Progenitor cell of endocrine pancreas (in vitro differentiated cells): Measurements from ENCODE around the gene DDO. TPM values are rescaled to one million over a fixed set of nuclear protein-coding genes. Genes with fewer than 3 reads are reported as not detected.
A peak's percentile ranks its signal among the peaks of the same experiment; 100 is the strongest.
"Not testable (repeated sequence)": the region's sequence is repeated elsewhere in the genome, so short reads cannot be mapped to it uniquely, and the experiment has no call there.

Experiments
- DNase-seq: peaks from one replicate; pipeline ENCODE4 v3.0.0; 2021; ENCODE audit warnings: low spot score; ENCODE audit not compliant: unreplicated experiment
- H3K27ac Mint-ChIP-seq: 2 replicates; pipeline ENCODE4 v1.8.0; 2021; ENCODE audit warnings: mild to moderate bottlenecking, moderate library complexity, mixed read lengths
- H3K27me3 Mint-ChIP-seq: 2 replicates; pipeline ENCODE4 v1.8.0; 2021; ENCODE audit warnings: mixed read lengths
- H3K36me3 Mint-ChIP-seq: 2 replicates; pipeline ENCODE4 v1.8.0; 2022; ENCODE audit warnings: mixed read lengths; ENCODE audit not compliant: insufficient read depth
- H3K4me1 Mint-ChIP-seq: 2 replicates; pipeline ENCODE4 v1.8.0; 2021; ENCODE audit warnings: low read depth, mixed read lengths
- H3K4me3 Mint-ChIP-seq: 2 replicates; pipeline ENCODE4 v1.8.0; 2021; ENCODE audit warnings: low read depth, mild to moderate bottlenecking, moderate library complexity, mixed read lengths
- H3K9me3 Mint-ChIP-seq: 2 replicates; pipeline ENCODE4 v1.8.0; 2021; ENCODE audit warnings: low read depth, mixed read lengths
- total RNA-seq: library from RNA; stranded (reverse); gene quantifications from 2 replicates; pipeline ENCODE4 v1.2.1, GENCODE V29; 2021
- TF ChIP-seq, protein P1 (sequence below): fragments of 200-600 bp; sonication (generic); IDR thresholded peaks from one replicate; pipeline ENCODE4 v1.5.0; 2021; ENCODE audit warnings: antibody characterized with exemption, mild to moderate bottlenecking; ENCODE audit not compliant: unreplicated experiment

The DDO gene
- total RNA-seq, 1 donor from 2014 or later = not detected

DNA sequence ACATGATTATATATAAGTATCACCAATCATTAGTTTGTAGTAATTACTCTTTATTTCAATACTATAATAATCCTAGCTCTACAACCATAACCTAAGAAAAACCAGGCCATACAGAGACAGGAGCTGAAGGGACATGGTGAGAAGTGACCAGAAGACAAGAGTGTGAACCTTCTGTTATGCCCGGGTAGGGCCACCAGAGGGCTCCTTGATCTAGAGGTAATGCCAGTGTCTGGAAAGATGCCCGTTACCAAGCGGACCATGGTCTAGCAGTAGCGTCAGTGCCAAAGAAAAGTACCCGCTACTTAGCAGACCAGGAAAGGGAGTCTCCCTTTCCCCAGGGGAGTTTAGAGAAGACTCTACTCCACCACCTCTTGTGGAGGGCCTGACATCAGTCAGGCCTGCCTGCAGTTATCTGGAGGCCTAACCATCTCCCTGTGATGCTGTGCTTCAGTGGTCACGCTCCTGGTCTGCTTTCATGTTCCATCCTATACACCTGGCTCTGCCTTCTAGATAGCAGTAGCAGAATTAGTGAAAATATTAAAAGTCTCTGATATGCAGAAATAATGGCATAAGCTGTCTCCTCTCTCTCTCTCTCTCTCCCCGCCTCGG, 42.3 kb upstream of the DDO start:
- peaks cover 18% of the 10 kb centered on the region for H3K9me3 Mint-ChIP-seq
- H3K27me3 Mint-ChIP-seq, H3K27ac Mint-ChIP-seq, H3K4me1 Mint-ChIP-seq, H3K4me3 Mint-ChIP-seq, H3K36me3 Mint-ChIP-seq, DNase-seq: not testable (repeated sequence)
- TF ChIP-seq, protein P1, sequence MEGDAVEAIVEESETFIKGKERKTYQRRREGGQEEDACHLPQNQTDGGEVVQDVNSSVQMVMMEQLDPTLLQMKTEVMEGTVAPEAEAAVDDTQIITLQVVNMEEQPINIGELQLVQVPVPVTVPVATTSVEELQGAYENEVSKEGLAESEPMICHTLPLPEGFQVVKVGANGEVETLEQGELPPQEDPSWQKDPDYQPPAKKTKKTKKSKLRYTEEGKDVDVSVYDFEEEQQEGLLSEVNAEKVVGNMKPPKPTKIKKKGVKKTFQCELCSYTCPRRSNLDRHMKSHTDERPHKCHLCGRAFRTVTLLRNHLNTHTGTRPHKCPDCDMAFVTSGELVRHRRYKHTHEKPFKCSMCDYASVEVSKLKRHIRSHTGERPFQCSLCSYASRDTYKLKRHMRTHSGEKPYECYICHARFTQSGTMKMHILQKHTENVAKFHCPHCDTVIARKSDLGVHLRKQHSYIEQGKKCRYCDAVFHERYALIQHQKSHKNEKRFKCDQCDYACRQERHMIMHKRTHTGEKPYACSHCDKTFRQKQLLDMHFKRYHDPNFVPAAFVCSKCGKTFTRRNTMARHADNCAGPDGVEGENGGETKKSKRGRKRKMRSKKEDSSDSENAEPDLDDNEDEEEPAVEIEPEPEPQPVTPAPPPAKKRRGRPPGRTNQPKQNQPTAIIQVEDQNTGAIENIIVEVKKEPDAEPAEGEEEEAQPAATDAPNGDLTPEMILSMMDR = peak; percentile 21

DNA sequence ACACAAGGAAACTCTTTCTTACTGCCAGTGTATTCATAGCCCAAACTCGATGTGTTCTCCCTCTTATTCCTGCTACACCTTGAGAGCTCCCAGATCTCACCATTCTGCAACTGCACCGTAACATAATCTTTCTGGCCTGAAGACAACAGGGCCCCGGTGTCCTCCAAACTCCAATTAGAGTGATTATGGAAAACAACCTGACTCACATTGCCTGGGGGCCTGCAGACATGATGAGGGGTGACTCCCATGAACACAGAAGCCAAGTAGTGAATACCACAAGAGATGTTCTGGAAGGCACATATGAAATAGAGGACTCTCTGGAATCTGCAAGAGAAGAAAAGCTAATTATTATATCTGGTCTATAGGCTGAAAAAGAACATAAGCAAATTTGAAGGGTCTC, 41.3 kb upstream of the DDO start:
- Mint-ChIP-seq H3K36me3 (no peaks in the 10 kb centered on the region), H3K4me1 (no peaks in the 10 kb centered on the region), H3K27ac (no peak overlapping the region), H3K27me3 (no peaks in the 10 kb centered on the region), H3K4me3 (no peak overlapping the region), H3K9me3 (peaks cover 12% of the 10 kb centered on the region)
- DNase-seq = no peak
- TF ChIP-seq, protein P1 = no peak

DNA sequence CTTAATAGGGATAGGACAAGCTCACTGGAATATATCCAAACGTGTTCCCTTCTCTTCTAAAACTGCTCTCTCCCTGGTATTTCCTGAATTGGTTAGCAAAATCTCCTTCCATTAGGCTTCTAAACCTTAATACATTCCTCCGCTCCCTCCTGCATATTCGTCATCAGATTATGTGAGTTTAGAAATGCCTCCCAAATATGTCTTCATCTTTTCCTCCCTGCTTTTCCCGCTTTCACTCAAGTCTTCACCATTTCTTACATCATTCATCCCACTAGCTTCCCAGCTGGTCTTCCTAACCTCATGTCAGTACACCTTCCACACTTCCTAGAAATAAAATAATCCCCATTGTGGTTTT, 34.1 kb upstream of the DDO start:
- Mint-ChIP-seq H3K4me3 (no peak overlapping the region), H3K9me3 (no peaks in the 10 kb centered on the region), H3K36me3 (no peaks in the 10 kb centered on the region), H3K27me3 (no peaks in the 10 kb centered on the region), H3K4me1 (peaks cover 9% of the 10 kb centered on the region), H3K27ac (no peak overlapping the region)
- no peak for DNase-seq
- TF ChIP-seq, protein P1 = no peak

DNA sequence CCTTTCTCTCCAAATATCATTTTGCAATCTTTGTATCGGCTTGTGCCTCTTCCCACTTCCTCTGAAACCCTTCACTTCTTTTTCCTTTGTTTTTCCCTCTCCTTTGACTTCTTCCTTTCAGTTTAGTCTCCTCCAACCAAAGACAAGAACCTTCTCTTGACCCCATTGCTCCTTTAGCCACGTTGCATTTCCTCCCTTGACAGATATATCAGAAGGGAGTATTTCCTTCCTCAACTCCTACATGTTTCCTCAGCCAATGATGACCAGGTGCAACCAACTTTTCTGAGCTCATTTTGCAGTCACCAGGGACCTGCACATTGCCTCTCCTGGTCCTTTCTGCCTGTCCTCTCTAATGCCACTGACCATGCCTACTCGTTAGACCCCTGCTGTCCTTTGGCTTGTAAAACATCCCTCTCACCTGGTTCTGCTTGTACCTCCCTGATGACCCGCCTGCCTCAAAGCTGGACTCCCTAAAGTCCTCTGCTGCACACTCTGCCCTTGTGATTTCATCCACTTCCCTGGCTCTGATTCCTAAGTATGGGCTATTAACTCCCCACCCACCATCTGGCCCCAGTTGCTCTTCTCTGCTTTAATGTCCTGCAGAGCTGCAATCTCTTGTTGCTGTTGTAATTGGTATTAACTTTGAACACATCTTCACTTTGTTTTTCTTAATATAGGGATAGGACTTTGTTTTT, 33.6 kb upstream of the DDO start:
- TF ChIP-seq, protein P1 = no peak
- DNase-seq = no peak
- no peaks in the 10 kb centered on the region for H3K36me3 Mint-ChIP-seq
- no peak overlapping the region for H3K4me3 Mint-ChIP-seq
- H3K27ac Mint-ChIP-seq = no peak overlapping the region
- H3K9me3 Mint-ChIP-seq = no peaks in the 10 kb centered on the region
- H3K4me1 Mint-ChIP-seq = peaks cover 9% of the 10 kb centered on the region
- H3K27me3 Mint-ChIP-seq = no peaks in the 10 kb centered on the region

DNA sequence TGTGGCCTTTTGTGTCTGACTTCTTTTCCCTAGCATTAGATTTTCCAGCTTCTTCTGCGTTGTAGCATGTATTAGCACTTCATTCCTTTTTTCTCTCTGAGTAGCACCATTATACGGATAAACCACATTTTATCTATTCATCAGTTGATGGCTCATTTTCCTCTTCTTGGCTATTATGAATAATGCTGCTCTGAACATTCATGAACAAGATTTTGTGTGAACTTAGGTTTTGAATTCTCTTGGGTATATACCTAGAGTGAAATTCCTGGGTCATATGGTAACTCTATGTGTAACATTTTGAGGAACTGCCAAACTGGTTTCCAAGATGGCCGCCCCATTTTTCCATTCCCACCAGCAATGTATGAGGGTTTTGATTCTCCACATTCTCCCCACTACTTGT, 32.4 kb upstream of the DDO start:
- Mint-ChIP-seq H3K4me1 (peaks cover 9% of the 10 kb centered on the region), H3K9me3 (no peaks in the 10 kb centered on the region), H3K27ac (no peak overlapping the region), H3K27me3 (no peaks in the 10 kb centered on the region), H3K36me3 (no peaks in the 10 kb centered on the region), H3K4me3 (no peak overlapping the region)
- TF ChIP-seq, protein P1 = no peak
- no peak for DNase-seq
